ENCODE data around the gene SHC3.

SHC3 gene

DNA sequence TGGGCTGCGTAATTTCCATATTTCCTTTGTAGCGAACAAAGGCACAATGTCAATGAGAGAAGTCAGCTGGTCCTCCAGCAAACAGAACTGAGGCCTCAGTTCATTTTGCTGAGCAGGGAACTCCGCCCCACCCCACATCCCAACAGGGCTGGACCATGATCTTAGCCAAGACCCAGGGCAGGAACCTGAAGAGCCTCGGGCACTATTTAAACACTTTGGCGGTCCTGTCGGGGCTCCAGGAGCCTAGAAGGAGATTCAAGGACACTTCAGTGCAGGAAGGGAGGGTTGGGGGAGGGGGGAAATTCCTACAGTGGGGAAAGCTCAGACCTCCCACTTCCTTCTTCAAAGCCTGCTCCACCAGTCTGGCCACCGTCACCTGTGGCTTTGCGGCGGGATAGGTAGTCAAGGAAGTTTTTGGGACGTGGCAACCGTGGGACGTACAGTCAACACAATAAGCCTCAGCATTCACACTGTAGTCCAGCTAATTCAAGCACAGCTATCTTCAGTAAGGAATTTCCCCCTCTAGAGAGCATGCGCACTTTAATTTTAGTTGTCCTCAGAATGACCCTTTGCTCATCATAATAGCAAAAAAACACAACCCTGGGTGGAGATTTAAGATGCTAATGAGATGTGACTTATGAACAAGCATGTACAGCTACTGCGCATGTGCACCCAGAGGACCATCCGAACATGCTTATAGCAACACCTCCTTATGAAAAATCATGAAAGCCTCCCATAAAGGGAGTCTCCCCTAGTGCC lies 156.4 kb downstream of the SHC3 start:
- no peak for DNase-seq (ENCODE audit: low spot score)

DNA sequence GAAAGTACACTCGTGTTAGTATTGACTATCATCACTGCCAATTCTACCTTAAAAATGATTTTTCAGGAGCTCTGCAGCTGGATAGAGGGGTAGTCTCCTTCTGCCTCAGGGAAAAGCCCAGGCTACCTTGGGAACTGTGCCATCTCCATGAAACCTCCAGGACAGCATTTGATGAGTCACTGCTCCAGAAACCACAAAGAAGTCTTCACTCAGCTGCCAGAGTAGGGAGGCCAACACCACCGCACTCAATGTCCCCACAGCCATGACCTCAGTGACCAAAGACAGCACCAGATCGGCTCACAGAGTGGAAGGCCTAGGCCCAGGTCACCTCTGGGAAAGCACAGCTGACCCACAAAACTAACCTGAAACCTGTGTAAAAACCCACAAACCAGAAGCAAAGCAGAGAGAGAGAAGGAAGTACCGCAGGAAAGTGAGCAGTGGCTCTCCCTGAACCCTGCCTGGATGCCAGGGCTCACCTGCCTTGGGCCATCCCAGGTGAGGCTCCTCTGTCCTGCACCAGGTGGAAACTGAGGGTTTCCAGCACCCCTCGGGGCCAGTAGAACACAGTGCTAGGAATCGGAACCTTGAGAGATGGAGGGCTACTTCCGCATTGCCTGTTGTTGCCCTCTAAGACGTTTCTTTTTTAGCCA lies 157.3 kb downstream of the SHC3 start:
- peak; percentile 88 for DNase-seq (ENCODE audit: low spot score)

DNA sequence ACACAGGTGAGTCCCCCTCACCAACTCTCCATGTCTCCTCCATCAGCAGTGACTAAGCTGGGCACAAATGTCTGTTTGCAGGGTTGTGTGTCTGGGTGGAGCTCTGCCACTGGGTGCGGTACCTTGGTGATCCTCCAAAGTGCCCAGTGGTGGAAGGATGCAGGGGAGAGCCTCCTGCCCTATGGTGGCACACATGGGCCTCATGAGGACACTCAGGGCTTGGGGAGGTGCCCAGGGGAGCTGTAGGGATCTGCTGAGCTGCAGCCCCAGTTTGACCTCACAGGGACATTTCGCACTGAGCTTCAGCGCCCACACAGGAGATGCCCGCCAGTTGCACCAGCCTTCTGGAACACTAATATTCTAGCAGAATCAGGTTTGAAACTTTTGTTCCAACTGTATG lies 157.9 kb downstream of the SHC3 start:
- no peak for DNase-seq (ENCODE audit: low spot score)

DNA sequence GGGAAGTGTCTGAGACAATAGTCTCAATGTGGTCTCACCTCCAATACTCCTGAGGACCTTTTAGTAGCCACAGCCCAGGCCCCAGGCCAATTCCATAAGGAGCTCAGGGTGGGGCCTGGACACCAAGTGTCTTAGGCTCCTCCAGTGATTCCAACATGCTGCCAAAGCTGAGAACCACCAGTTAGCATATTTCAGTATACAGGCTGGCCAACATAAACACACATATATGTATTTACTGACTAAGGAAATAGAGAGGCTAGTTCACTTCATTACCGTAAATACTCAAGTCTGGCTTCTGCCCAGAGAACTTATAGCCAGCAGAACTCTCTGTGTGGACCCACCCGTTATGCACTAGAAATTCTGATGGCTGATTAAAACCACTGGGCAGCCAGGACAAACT lies 163.3 kb downstream of the SHC3 start:
- no peak for DNase-seq (ENCODE audit: low spot score)

DNA sequence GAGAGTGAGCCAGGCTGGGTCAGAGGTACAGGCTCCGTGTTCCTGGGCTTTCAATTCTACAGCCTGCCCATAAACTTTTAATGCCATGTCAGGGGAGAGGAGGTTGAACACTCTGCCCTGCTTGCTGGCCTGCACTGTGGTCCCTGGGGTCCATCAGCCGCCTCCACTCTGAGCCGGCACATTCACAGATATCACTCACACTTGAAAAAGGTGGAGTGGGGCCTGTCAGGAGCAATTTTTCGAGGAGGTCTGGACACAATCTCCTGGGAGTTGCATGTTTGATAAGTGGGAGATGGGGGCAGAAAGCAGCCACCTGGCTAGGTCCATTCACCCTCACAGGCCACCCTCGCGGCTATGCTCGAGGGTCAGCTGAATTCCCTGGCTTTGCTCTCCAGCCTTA lies 164.5 kb downstream of the SHC3 start:
- DNase-seq (ENCODE audit: low spot score), result no peak

DNA sequence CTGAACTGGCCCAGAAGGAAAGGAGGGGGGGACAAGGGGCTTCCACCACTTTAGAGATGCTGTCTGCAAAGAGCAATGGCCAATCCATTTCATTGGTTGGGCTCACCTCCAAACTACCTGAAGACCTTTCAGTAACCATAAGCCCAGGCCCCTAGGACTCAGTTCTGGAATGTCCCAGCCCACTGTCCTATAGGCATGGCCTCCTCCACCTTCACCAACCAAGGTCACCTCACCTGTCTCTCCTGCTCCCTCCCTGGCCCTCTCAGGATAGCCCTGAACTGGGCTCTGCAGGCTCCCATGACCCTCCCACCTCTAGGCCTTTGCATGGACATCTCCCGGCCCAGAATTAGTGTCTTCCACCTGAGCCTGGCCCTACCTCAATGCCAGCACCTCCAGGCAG lies 165.0 kb downstream of the SHC3 start:
- no peak for DNase-seq (ENCODE audit: low spot score)

DNA sequence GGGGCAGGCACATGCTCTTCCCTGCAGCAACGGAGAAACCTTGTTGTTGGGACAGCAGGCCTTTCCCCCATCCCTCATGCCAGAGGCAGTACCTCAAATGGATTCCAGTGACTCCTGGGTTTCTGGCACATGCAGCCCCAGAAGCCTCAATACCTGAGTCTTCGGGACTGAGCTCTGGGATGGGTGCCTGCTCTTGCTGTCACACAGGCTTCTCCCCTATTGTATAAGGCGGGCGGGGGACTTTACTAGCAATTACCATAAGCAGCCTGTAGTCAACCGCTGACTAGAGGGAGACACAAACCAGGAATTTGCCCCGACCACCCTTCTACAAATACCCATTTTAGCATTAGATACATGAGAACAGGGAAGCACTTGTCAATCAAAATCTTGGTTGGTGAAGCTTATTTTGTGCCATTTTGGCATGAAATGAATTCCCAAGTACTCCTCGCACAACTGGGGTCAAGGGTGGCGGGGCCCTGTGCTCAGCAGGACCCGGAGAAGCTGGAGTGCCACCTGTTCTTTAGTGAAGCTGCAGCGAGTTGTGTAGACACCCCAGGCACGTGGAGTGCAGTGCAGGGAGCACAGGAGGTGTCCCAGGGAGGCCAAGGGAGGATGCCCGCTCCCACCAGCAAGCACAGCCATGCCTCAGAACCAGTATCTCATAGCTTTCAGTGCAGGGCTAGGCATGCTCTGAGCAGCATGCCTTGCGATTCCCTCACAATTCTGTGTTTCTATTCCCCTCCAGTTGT lies 166.2 kb downstream of the SHC3 start:
- DNase-seq (ENCODE audit: low spot score), result no peak

DNA sequence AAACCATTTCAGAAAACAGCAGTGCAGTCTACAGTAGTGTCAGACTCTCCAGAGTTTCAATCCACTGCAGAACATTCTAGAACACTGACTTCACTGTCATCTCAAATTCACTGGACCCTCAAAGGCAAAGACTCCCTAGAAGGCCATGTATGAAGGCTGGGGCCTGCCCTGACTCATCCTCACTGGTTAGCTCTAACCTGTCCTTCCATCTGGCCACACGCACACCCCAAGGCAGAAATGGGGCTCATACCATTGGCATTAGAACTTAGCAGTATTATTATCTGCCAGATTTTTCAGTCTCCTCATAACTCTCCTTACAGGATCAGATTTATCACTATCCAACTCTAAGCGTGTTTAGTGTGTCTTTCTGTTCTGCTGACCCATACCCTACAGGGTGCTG lies 166.9 kb downstream of the SHC3 start:
- no peak for DNase-seq (ENCODE audit: low spot score)

DNA sequence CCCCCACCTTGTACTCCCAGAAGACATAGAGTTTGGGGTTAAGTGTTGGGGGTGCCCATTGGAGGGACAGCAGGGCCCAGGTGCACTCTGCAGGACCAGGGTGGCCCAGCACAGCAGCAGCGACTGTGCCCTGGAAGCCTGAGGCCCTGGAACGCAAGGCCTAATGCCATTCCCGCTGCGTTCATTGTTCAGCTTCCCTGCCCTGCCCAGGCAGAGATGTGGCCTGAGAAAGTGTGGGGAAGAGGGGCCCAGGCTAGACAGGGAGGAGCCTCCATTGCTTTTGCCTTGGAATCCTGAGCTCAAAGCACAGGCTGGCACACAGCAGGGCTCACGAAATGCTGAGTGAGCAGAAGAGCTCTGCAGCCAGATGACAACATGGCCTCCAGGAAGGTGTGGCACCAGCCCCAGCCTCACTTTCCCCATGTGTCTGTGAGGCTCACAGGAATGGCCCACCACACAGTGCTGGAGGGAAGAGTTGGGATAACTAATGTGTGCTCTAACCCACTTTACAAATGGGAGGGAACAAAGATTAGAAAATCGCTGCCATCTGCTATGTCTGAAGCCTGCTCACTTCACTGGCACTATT lies 168.0 kb downstream of the SHC3 start:
- no peak for DNase-seq (ENCODE audit: low spot score)

DNA sequence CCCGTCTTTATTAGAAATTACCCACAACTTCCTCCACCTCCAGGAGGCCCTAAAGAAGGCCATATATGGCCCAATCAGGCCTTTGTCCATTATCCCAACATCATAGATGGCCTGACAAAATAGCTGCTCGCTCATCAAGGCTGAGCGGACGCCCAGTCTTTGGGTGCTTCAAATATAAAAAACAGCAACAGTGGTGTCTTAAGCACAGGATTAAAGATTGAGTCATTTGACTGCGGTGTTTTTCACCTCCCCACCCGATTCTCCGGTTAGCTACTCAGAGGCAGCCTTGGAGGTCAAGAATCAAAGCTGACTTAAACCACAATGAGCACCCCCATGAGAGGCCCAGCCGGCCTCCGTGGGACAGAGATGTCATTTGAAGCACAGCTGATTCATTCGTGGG lies 168.6 kb downstream of the SHC3 start:
- no peak for DNase-seq (ENCODE audit: low spot score)

DNA sequence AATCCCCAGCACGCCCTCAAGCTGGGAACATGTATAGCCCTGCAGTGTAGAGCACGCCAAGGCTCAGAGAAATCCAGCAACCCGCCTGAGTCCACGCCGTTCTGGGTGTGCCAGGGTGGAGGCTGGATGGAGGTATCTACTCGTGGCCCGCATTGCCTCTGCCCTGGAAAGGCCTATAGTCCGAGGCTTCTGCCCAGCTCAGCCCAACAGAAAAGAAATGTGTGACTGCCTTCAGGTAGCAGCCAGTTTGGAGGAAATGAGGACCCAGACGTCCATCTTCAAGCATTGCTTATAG lies 169.1 kb downstream of the SHC3 start:
- DNase-seq (ENCODE audit: low spot score), result no peak

DNA sequence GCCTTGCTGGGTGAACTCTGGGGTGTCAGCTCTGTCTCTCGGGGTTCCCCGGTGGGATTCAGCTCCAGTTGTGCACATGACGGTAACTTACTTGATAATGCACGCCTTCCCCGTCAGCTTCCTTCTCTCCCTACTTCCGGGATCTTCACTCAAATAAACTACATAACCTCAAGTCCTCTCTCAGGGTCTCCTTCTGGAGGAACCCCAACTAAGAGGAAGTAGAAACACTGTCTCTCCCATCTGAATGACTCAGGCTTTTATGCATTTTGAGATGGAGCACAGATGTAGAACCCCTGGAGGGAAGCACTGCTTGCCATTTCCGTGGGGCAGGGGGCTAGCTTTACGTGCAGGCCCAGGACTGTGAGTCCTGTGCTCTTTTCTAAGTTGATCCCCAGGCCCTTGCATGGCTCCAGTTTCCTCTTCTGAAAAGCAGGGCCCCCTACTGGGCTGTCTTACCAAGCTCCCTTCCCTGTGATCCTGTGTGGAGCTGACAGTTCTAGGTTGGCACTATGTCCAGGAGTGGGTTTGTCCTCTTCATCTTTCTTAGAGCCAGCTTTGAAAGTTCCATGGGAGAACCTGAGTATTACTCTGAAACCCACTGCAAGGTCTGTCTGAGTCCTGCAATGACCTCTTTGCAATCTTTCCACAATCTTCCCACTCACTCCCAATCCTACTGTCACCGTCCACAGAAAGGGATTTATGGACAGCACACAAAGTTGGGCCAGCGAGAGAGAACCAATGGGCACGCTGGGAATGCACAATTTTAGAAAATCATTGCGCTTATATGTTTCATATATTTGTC lies 169.7 kb downstream of the SHC3 start:
- DNase-seq (ENCODE audit: low spot score), result no peak

DNA sequence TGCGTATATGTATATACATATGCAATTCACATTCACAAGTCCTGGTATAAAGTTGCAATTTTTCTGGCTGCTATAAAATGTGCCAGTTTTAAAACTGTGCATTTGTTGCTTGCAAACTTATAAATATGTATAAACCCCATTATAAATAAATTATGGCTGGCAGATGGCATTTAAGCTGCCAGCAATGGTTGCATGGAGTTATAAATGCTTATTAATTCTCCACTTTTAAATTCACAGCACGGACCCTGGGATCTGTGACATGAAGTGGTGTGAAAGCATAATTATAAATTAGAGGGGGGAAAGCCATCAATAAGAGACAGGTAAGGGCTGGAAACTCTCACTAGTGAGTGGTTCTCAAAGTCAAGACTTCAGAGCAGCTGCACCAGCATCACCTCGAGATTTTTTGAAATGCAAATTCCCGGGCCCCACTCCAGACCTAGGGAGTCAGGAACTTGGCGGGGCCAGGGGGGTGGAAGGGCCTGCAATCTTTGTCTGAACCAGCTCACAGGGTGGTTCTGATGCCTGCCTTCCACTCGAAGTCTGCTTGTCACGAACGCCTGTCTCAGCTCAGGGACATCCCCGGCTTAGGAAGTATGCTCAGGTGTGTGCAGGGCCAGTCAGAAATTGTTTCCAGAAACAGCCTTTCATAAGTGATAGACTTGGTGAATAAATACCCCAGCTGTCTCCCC lies 170.4 kb downstream of the SHC3 start:
- no peak for DNase-seq (ENCODE audit: low spot score)

DNA sequence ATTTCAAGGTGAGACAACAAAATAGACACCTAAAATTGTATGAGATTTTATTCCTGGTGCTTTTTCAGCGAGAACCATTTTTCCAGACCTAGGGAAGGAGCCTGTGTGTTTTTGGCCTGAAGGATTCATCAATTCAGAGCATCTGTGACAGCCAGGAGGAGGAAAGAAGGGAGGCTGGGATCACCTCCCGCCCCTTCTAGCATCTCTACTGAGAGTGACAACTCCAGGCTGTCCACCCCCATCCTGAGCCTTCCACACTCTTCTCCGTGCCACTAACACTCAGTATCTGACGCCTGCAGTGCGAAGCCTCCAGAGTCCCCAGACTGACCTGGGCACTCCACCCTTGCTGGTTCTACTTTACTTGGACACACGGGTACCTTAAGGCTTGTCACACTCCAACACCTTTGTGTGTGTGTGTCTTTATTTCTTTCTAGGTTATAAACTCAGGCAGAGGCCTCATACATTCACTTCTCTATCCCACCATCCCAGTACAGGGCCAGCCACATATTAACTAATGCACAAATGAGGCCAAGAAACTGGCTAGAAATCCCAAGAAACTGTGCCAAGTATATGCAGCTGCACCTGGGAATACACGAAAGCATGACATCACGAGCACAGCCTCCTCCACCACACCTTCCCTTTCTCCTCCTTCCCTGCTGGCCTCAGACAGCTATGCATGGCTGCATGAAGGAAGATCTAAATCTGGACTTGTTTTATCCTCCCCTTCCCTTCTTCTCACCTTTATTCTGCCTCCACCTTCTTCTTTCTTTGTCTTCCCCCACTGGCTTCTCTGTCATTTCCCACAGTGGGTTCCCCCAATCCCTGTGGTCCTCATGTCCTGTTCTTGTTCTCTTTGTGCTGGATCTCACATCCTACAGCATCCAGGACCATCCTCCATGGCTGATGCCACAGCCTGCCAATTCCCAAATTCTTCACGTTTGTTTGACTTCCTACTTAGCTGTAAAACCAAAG lies 171.3 kb downstream of the SHC3 start:
- no peak for DNase-seq (ENCODE audit: low spot score)

DNA sequence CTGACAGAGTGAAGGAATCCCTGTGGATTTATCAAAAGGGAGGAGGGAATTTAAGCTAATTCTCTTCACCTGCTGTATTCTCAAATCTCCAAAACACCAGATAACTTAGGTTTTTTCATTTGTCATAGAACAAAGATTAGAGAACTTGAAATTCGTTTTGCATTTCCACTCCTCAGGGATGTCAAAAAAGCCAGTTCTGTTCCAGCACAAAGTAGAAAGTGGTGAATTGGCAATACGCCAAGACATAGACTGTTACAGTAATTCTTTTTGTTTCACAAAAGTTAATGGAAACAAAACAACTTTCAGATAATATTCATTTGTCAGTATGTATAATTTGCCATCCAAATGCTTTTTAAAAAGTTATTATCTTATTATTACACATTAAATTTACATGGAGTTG lies 172.4 kb downstream of the SHC3 start:
- no peak for DNase-seq (ENCODE audit: low spot score)

DNA sequence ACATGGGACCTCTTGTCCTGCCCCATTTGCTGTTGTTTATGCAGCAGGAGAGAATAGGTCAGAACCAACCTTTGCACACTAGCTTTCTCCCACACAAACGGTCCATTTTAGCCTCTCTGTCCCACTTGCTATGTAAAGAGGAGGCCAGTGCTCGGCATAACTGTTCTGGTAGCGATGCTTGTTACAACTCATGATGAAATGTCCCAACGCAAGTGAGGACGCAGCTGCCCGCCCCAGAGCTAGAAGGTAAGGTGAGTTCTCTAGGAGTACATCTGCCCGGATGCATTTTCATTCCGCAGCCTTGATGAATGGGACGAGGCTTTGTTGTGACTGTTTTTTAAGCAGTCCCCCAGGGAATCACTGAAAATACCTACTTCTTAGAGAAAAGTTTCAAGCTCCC lies 173.3 kb downstream of the SHC3 start:
- DNase-seq (ENCODE audit: low spot score), result no peak

DNA sequence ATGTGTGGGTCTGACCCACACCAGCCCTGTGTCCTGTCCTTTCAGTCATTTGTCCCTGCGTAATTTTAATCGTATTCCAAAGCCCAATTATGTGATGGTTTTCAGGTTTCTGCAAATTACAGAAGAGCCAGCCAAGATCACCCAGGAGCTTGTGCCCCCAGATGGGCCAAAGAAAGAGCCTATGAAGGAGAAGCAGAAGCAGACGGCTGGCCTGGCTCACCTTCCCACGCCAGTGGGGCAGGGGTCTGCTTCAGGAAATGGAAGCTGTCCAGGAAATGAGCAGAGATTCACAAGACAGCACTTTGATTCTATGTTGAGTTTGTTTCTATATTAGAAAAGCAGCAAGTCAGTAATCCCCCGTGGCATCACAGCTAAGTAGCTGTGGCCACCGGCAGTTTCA lies 175.6 kb downstream of the SHC3 start:
- no peak for DNase-seq (ENCODE audit: low spot score)

DNA sequence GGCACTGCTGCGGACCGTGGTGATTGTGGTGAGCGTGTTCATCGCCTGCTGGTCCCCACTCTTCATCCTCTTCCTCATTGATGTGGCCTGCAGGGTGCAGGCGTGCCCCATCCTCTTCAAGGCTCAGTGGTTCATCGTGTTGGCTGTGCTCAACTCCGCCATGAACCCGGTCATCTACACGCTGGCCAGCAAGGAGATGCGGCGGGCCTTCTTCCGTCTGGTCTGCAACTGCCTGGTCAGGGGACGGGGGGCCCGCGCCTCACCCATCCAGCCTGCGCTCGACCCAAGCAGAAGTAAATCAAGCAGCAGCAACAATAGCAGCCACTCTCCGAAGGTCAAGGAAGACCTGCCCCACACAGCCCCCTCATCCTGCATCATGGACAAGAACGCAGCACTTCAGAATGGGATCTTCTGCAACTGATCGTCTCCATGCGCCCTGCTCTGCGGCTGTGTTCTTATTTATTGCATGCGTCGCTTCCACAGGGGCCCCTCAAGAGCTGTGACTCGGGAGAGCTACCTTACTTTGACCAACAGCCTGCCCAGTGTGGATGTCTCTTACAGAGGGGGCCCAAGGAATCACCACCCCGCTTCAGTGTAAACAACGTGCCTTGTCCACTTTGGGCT lies 176.6 kb downstream of the SHC3 start:
- no peak for DNase-seq (ENCODE audit: low spot score)

DNA sequence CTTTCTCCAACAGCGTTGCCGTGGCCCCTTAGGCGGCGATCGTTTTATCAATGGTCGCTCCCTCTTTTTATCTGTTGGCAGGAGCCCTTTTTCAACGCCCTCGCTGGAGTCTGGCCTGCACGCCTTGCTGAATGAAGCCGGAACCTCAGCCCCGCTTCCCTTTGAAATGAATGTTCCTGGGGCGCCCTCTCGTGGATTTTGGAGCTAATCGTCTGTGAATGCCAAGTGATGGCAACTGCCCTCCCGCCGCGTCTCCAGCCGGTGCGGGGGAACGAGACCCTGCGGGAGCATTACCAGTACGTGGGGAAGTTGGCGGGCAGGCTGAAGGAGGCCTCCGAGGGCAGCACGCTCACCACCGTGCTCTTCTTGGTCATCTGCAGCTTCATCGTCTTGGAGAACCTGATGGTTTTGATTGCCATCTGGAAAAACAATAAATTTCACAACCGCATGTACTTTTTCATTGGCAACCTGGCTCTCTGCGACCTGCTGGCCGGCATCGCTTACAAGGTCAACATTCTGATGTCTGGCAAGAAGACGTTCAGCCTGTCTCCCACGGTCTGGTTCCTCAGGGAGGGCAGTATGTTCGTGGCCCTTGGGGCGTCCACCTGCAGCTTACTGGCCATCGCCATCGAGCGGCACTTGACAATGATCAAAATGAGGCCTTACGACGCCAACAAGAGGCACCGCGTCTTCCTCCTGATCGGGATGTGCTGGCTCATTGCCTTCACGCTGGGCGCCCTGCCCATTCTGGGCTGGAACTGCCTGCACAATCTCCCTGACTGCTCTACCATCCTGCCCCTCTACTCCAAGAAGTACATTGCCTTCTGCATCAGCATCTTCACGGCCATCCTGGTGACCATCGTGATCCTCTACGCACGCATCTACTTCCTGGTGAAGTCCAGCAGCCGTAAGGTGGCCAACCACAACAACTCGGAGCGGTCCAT lies 177.4 kb downstream of the SHC3 start:
- peak; percentile 90 for DNase-seq (ENCODE audit: low spot score)
